ENCODE results near the gene CFAP65. TPM values are rescaled to one million over a fixed set of nuclear protein-coding genes. Genes with fewer than 3 reads are reported as not detected.

The CFAP65 gene
- total RNA-seq, 4 donors from 2014 or later: not detected

DNA sequence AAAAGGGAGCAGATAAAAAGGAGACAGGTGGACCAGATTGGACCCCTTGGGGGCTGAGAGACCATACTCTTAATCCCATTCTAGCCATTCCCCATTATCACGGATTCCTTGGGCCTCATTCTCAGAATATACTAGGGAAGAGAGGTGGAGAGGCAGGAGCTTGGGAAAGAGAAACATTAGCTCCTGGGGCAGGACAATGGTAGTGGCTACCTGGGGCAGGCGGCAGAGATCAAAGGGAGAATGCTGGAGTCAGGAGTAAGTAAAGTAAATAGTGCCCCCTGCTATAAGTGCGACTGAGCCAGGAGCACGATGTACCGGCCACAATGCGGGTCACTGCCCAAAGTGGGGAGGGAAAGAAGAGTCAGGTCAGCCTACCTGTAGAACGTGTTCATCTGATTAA is 39.8 kb upstream of the CFAP65 start:
- Histone ChIP-seq H3K4me1 (peaks cover 0 to 2% (median 0%) of the 10 kb centered on the region in 3 donors), H3K27ac (no peak overlapping the region), H3K4me3 (no peak overlapping the region), H3K27me3 (no peaks in the 10 kb centered on the region), H3K36me3 (peaks cover 0 to 22% of the 10 kb centered on the region in 2 donors), H3K9me3 (no peaks in the 10 kb centered on the region)
- ATAC-seq: no peak
- WGBS, 2 donors (ENCODE audit: low coverage in 1 of 2): 76 to 87% methylated on average over 6 of the region's 7 CpGs
- no peak for TF ChIP-seq POLR2A (IDR thresholded peaks at IDR 0.05)
- TF ChIP-seq, protein P1, sequence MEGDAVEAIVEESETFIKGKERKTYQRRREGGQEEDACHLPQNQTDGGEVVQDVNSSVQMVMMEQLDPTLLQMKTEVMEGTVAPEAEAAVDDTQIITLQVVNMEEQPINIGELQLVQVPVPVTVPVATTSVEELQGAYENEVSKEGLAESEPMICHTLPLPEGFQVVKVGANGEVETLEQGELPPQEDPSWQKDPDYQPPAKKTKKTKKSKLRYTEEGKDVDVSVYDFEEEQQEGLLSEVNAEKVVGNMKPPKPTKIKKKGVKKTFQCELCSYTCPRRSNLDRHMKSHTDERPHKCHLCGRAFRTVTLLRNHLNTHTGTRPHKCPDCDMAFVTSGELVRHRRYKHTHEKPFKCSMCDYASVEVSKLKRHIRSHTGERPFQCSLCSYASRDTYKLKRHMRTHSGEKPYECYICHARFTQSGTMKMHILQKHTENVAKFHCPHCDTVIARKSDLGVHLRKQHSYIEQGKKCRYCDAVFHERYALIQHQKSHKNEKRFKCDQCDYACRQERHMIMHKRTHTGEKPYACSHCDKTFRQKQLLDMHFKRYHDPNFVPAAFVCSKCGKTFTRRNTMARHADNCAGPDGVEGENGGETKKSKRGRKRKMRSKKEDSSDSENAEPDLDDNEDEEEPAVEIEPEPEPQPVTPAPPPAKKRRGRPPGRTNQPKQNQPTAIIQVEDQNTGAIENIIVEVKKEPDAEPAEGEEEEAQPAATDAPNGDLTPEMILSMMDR (IDR thresholded peaks at IDR 0.05): no peak
- TF ChIP-seq POLR2AphosphoS5 (IDR thresholded peaks at IDR 0.05): no peak
- TF ChIP-seq EP300 (IDR thresholded peaks at IDR 0.05): no peak

DNA sequence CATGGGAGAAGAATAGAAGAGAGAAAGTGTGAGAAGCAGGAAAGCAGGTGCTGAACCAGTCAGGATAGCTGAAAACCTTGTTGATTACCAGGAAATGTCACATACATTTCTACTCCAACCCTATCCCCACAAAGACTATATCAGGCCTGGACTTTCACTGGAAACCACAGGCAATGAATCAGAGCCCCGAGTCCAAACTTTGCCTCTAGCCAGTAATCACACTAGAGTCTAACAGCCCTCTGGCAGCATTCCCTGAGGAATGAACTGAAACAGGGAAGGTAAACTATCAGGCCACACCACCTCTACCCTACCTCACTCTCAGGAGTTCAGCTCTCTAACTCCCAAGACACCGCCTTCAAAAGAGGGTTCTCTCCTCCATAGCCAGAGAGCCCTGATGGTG is 38.1 kb upstream of the CFAP65 start:
- H3K9me3 ChIP-seq: no peaks in the 10 kb centered on the region
- H3K4me3 ChIP-seq: no peak overlapping the region
- ATAC-seq: no peak
- 80 to 94% methylated on average over 2 of the region's 2 CpGs for WGBS, 2 donors (ENCODE audit: low coverage in 1 of 2)
- TF ChIP-seq POLR2A (IDR thresholded peaks at IDR 0.05) (no peak), EP300 (IDR thresholded peaks at IDR 0.05) (no peak), POLR2AphosphoS5 (IDR thresholded peaks at IDR 0.05) (no peak)
- TF ChIP-seq, protein P1 (IDR thresholded peaks at IDR 0.05): no peak
- H3K27me3 ChIP-seq: no peaks in the 10 kb centered on the region
- peaks cover 0 to 2% (median 0%) of the 10 kb centered on the region in 3 donors for H3K4me1 ChIP-seq
- H3K36me3 ChIP-seq: peaks cover 0 to 38% of the 10 kb centered on the region in 2 donors
- no peak overlapping the region for H3K27ac ChIP-seq

DNA sequence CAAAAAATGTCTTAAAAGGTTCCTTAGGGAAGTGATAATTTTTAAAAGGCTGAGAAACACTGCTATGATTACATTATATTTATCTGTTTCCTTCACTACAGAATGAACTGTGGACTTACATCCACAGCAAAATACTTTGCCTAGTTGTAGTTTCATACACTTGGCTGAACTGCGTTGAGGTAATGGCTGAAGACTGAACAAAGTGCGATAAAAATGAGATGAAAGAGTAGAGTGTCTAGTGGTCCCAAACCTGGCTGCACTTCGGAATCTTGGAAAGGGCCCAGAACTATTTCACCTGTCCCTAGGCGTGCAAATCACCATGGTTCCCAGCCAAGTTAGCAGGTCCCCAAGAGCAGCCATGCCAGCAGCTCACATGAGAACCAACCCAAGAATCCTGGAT is 37.6 kb upstream of the CFAP65 start:
- no peaks in the 10 kb centered on the region for H3K27me3 ChIP-seq
- H3K9me3 ChIP-seq: no peaks in the 10 kb centered on the region
- peaks cover 0 to 2% (median 0%) of the 10 kb centered on the region in 3 donors for H3K4me1 ChIP-seq
- ATAC-seq: no peak
- TF ChIP-seq POLR2AphosphoS5 (IDR thresholded peaks at IDR 0.05) (no peak), EP300 (IDR thresholded peaks at IDR 0.05) (no peak), POLR2A (IDR thresholded peaks at IDR 0.05) (no peak)
- TF ChIP-seq, protein P1 (IDR thresholded peaks at IDR 0.05): no peak
- peaks cover 0 to 43% of the 10 kb centered on the region in 2 donors for H3K36me3 ChIP-seq
- no peak overlapping the region for H3K4me3 ChIP-seq
- H3K27ac ChIP-seq: no peak overlapping the region
- WGBS, 2 donors (ENCODE audit: low coverage in 1 of 2): 86 to 96% methylated on average over 3 of the region's 4 CpGs

DNA sequence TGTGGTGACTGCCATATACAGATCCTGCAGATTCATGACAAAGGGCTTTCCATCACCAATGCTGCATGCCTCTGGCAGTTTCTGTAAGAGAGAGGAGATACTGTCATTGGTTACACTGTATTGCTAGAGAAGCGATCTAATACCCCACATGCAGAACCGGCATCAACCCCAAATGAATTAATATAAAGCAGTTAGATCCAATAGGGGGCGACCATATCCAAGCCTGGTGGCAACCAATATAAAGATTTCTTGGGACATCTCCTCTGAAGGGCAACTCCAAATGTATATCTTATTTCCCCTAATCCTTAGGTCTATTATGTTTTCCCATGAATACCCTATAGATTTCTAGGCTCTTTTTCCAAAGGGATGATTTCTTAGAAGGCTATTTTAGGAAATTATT is 36.8 kb upstream of the CFAP65 start:
- H3K36me3 ChIP-seq: peaks cover 0 to 50% of the 10 kb centered on the region in 2 donors
- WGBS, 2 donors (ENCODE audit: low coverage in 1 of 2): 95% methylated on average over 3 of the region's 3 CpGs; no CpG with 5 or more reads in 1 of the 2 donors

DNA sequence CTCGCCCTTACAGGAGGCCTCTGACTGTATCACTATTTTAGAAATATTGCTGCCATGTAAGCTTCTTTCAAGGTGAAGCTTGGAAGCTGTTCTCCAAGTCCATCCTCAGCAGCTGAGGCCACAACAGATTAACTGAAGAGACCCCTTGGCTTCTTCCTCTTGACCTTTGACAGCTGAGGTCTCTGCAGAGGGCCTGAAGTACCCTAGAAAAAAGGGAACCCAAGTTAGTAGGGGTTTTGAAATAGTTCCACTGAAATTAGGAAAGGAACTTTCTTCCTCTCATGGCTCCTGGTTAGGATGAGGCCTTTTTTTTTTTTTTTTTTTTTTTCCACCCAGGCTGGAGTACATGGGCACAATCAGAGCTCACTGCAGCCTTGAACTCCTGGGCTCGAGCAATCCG is 34.9 kb upstream of the CFAP65 start:
- no peaks in the 10 kb centered on the region for H3K27me3 ChIP-seq
- 84 to 100% methylated on average over 1 to 3 of the region's 3 CpGs for WGBS, 2 donors (ENCODE audit: low coverage in 1 of 2)
- no peak for ATAC-seq
- H3K36me3 ChIP-seq: peaks cover 0 to 61% of the 10 kb centered on the region in 2 donors
- H3K9me3 ChIP-seq: no peaks in the 10 kb centered on the region
- H3K4me1 ChIP-seq: no peaks in the 10 kb centered on the region
- H3K4me3 ChIP-seq: no peak overlapping the region
- H3K27ac ChIP-seq: no peak overlapping the region
- TF ChIP-seq, protein P1 (IDR thresholded peaks at IDR 0.05): no peak
- no peak for TF ChIP-seq POLR2A (IDR thresholded peaks at IDR 0.05)
- TF ChIP-seq EP300 (IDR thresholded peaks at IDR 0.05): no peak
- TF ChIP-seq POLR2AphosphoS5 (IDR thresholded peaks at IDR 0.05): no peak

More for the DNA sequence above, 36.8 kb upstream of the CFAP65 start:
- Histone ChIP-seq H3K27me3 (no peaks in the 10 kb centered on the region), H3K27ac (no peak overlapping the region), H3K9me3 (no peaks in the 10 kb centered on the region), H3K4me1 (peaks cover 0 to 2% (median 0%) of the 10 kb centered on the region in 3 donors), H3K4me3 (no peak overlapping the region)
- ATAC-seq: no peak
- TF ChIP-seq POLR2A (IDR thresholded peaks at IDR 0.05): no peak

All from gastroesophageal sphincter (tissue), 4 donors.